ENCODE data around the gene ZNF385A.
"Not testable (repeated sequence)": the region's sequence is repeated elsewhere in the genome, so short reads cannot be mapped to it uniquely, and the experiment has no call there.

The ZNF385A gene

DNA sequence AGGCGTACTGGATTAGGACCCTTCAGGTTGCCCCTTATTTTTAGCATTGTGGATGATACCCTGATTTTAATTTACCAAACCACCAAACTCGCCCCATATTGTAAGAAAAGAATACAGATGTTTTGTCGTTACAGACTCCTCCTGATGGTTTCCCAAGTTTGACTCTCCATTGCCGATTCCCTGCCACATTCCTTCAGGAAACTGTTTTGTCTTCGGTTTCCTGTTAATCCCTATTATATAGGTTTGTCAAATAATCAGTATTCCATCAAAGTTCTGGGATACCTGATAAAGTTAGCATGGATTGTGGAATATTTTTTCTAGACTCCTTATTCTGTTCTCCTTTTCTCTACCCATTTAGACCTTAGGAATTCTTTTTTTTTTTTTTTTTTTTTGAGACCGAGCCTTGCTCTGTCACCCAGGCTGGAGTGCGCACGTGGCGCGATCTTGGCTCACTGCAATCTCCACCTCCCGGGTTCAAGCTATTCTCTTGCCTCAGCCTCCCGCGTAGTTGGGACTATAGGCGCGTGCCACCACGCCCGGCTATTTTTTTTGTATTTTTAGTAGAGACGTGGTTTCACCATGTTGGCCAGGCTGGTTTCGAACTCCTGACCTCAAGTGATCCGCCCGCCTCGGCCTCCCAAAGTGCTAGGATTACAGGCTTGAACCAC lies 59.0 kb downstream of the ZNF385A start:
- DNase-seq (ENCODE audit: low read depth in 2 of 2) = not testable (repeated sequence)

DNA sequence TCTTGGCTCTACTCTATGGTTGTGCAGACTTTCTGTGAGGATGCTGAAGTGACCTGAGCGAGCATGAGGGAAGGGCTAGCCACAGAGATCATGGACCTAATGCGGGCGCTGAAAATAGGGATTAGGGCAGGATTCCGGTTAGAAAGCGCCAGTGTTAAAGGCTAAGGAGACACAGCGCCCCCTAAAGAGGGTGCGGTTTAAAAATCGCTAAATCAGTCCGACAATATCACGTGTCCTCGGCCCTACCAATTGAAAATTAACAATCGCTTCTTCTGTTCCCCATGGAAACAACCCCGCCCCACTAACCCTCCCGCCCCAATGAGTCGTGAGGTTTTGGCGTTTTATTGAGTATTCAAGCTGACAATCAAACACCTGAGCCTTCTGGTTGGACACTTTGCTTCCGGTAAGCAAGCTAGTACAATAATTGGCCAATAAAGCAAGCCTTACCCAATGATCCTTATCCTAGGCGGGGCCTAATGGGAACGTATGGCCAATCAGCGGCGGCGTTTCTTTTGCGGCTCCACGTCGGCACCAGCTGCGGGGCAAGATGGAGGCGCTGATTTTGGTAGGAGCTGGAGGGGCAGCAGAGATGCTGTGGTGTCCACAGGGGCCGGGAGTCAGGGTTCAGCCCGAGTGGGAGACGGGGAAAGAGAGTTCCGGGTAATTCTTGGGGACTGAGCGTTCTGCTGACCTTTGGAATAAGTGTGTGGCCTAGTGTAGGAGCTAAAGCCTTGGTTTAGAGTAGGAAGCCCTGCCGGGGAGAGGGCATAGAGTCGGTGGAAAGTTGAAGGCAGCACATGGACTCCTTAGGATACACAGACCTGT lies 59.7 kb downstream of the ZNF385A start, which contains the start of gene COPZ1:
Gene COPZ1, plus strand, starts transcription at position 515 of the 825 bp plus-strand sequence. Its CDS starts 33 bp downstream, at position 548.
- DNase-seq (ENCODE audit: low read depth in 2 of 2) = peak; percentile 77 to 84

DNA sequence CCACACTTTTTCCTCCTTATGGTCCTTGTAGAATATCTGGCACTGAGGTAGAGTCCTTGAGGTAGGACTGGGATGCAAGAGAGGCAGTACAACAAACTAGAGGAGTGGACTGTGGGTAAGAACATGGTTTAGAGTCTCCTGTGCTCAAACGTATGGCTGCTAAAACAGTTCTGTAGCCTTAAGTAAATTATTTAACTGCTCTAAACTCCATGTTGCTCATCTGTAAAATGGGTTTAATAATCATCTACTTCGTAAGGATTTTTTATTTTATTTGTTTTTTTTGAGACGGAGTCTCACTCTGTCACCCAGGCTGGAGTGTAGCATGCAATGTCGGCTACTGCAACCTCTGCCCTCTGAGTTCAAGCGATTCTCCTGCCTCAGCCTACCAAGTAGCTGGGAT lies 63.2 kb downstream of the ZNF385A start:
- no peak for DNase-seq (ENCODE audit: low read depth in 2 of 2)
